K562 (cell line): ENCODE results near the gene GMDS. TPM values are rescaled to one million over a fixed set of nuclear protein-coding genes. Genes with fewer than 3 reads are reported as not detected.

Experiments used
- ATAC-seq: fragments of 200-7000 bp; cut with Tn5 transposase; 3 replicates; pipeline ENCODE4 v1.9.1; 2020; ENCODE audit warnings: moderate library complexity
- BruUV-seq: library from RNA; stranded (reverse); fragments of 400-500 nt; replicated peaks from 2 replicates; lab custom pipeline; 2021; lab: Mats Ljungman, UMichigan
- CTCF ChIA-PET: fragments of 300-600 bp; formaldehyde crosslinking; extraction: SDS; loops from one replicate; lab custom pipeline; 2021; ENCODE audit warnings: low intra/inter-chr PET ratio; lab: Yijun Ruan, JAX
- POLR2A ChIA-PET: fragments of 300-600, 350-650 bp; sonication (Branson Sonifier 250); formaldehyde crosslinking; extraction: SDS; loops from one replicate; lab custom pipeline; 2021; ENCODE audit warnings: antibody characterized with exemption, inconsistent platforms; lab: Yijun Ruan, JAX
- DNase-seq, 4 experiments: peaks; one replicate each; pipeline versions ENCODE4 v3.0.0 to v3.0.0-alpha.2; 2011 to 2018; ENCODE audit warnings: low spot score in 3 of 4, mixed read lengths in 3 of 4; ENCODE audit errors: extremely low read depth in 1 of 4
- FAIRE-seq: peaks from 2 replicates; lab custom pipeline; 2011; peaks lifted over from hg19 to GRCh38; lab: Jason Lieb, UNC
- H2AFZ ChIP-seq: 2 replicates; pipeline ENCODE4 v1.6.0; 2011; ENCODE audit warnings: low read depth, low read length, control low read depth, inconsistent platforms
- H3K27ac ChIP-seq: fragments of 200-600 bp; 3 replicates; pipeline ENCODE4 v1.8.0; 2011; ENCODE audit warnings: low read depth, mild to moderate bottlenecking, control low read depth, inconsistent platforms, low read length, moderate library complexity, mixed read lengths; ENCODE audit errors: extremely low read depth
- H3K27me3 ChIP-seq, 2 experiments: fragments of 300-600 bp in 1 of 2; 2 replicates in 1 of 2; 3 replicates in 1 of 2; pipeline versions ENCODE4 v1.6.0 to v1.8.0; 2011; ENCODE audit warnings: inconsistent platforms in 2 of 2, low read length in 2 of 2, mild to moderate bottlenecking in 1 of 2, mixed read lengths in 1 of 2, moderate library complexity in 1 of 2; ENCODE audit not compliant: control insufficient read depth in 2 of 2, insufficient read depth in 2 of 2
- H3K36me3 ChIP-seq: fragments of 300-600 bp; 3 replicates; pipeline ENCODE4 v1.8.0; 2011; ENCODE audit warnings: mild to moderate bottlenecking, low read length, inconsistent platforms; ENCODE audit not compliant: control insufficient read depth, insufficient read depth
- H3K4me1 ChIP-seq, 2 experiments: fragments of 200-600 bp in 1 of 2; replicated peaks in 1 of 2; 2 replicates in 1 of 2; 3 replicates in 1 of 2; pipeline versions ENCODE4 v1.5.1 to v1.8.0; 2011; ENCODE audit warnings: inconsistent platforms in 2 of 2, low read length in 2 of 2, mild to moderate bottlenecking in 1 of 2, mixed read lengths in 1 of 2, moderate library complexity in 1 of 2; ENCODE audit not compliant: control insufficient read depth in 2 of 2, insufficient read depth in 2 of 2
- H3K4me2 ChIP-seq: 2 replicates; pipeline ENCODE4 v1.6.1; 2011; ENCODE audit warnings: low read length, control low read depth, inconsistent platforms, mixed read lengths; ENCODE audit not compliant: insufficient read depth
- H3K4me3 ChIP-seq: fragments of 200-600 bp; sonication (generic), shearing (Covaris generic); 2 replicates; pipeline ENCODE4 v1.5.1; 2016; ENCODE audit warnings: control low read depth, inconsistent platforms
- H3K79me2 ChIP-seq: fragments of 200-600 bp; 3 replicates; pipeline ENCODE4 v1.8.0; 2011; ENCODE audit warnings: low read length, inconsistent platforms; ENCODE audit not compliant: control insufficient read depth, insufficient read depth
- H3K9ac ChIP-seq, 2 experiments: 2 replicates each; pipeline versions ENCODE4 v1.6.0 to v1.6.1; 2011; ENCODE audit warnings: low read depth in 2 of 2, low read length in 2 of 2, control low read depth in 1 of 2, inconsistent platforms in 1 of 2, mild to moderate bottlenecking in 1 of 2, mixed read lengths in 1 of 2; ENCODE audit not compliant: insufficient read depth in 1 of 2
- H3K9me1 ChIP-seq: one replicate; pipeline ENCODE4 v1.6.0; 2011; ENCODE audit warnings: inconsistent platforms, mild to moderate bottlenecking, low read length, moderate library complexity; ENCODE audit not compliant: control insufficient read depth, insufficient read depth
- H3K9me3 ChIP-seq: replicated peaks from 2 replicates; pipeline ENCODE4 v1.5.1; 2011; ENCODE audit warnings: low read depth, low read length, inconsistent platforms; ENCODE audit not compliant: control insufficient read depth, insufficient read depth
- H4K20me1 ChIP-seq: replicated peaks from 2 replicates; pipeline ENCODE4 v1.6.1; 2011; ENCODE audit warnings: low read length, inconsistent platforms, mixed read lengths; ENCODE audit not compliant: control insufficient read depth, insufficient read depth
- ATF1 ChIP-seq, 2 experiments: fragments of 450-650 bp in 1 of 2; IDR thresholded peaks; 2 replicates each; pipeline ENCODE4 v1.6.1; 2016; ENCODE audit warnings: missing compliant biosample characterization in 1 of 2, missing genetic modification characterization in 1 of 2
- CHD2 ChIP-seq: IDR thresholded peaks from 2 replicates; pipeline ENCODE4 v1.6.1; 2011; ENCODE audit warnings: low read depth, low read length
- ELF1 ChIP-seq: fragments of 200-800 bp; sonication (Bioruptor generic); IDR thresholded peaks from 2 replicates; pipeline ENCODE4 v1.6.1; 2016; ENCODE audit warnings: missing genetic modification characterization, missing compliant biosample characterization
- GTF2A2 ChIP-seq: IDR thresholded peaks from 2 replicates; pipeline ENCODE4 v1.6.1; 2016; ENCODE audit warnings: mild to moderate bottlenecking, missing genetic modification characterization, missing compliant biosample characterization
- MAX ChIP-seq: sonication (generic); formaldehyde crosslinking; IDR thresholded peaks from 2 replicates; pipeline ENCODE4 v1.9.0; 2022; ENCODE audit warnings: mild to moderate bottlenecking, missing genetic modification reagents
- RBM14 ChIP-seq: fragments of 200-400 bp; formaldehyde crosslinking; IDR thresholded peaks from 2 replicates; pipeline ENCODE4 v1.6.1; 2018; ENCODE audit warnings: low read depth, mild to moderate bottlenecking, low read length, moderate library complexity, borderline replicate concordance; ENCODE audit not compliant: insufficient read depth
- SMARCA4 ChIP-seq: fragments of 450-650 bp; IDR thresholded peaks from 2 replicates; pipeline ENCODE4 v1.6.1; 2016
- SUPT5H ChIP-seq: fragments of 450-650 bp; IDR thresholded peaks from 2 replicates; pipeline ENCODE4 v1.6.1; 2016
- TSC22D4 ChIP-seq: fragments of 450-650 bp; IDR thresholded peaks from 2 replicates; pipeline ENCODE4 v1.6.1; 2016; ENCODE audit warnings: missing genetic modification characterization, missing biosample characterization, control low read depth
- ZNF224 ChIP-seq: sonication (generic); formaldehyde crosslinking; IDR thresholded peaks from 2 replicates; pipeline ENCODE4 v1.8.0; 2022; ENCODE audit warnings: mild to moderate bottlenecking, missing genetic modification reagents
- ZNF253 ChIP-seq: fragments of 250-450 bp; sonication (Bioruptor Pico); conservative IDR thresholded peaks from 2 replicates; pipeline ENCODE4 v1.6.1; 2021; ENCODE audit warnings: mild to moderate bottlenecking
- ZNF764 ChIP-seq: fragments of 250-450 bp; sonication (Bioruptor Pico); IDR thresholded peaks from 2 replicates; pipeline ENCODE4 v1.4.0; 2020; ENCODE audit warnings: low read depth, mild to moderate bottlenecking, moderate library complexity
- WGBS: fragments of 100-300 bp; shearing (Covaris generic); methylation state at CpG from one replicate; pipeline ENCODE4 v1.1.6; 2016; ENCODE audit warnings: low coverage, mixed read lengths; ENCODE audit not compliant: insufficient coverage; ENCODE audit errors: missing lambda C conversion rate; 5-methylcytosine and 5-hydroxymethylcytosine counted together
- in situ Hi-C: fragments of 300-500 bp; cut with MboI; formaldehyde crosslinking; loops from 4 replicates; pipeline ENCODE4 v1.15.0; 2018; ENCODE audit warnings: inconsistent platforms, mixed read lengths
- intact Hi-C: fragments of 100-400 bp; cut with micrococcal nuclease; formaldehyde crosslinking; loops from 2 replicates; pipeline ENCODE4 v1.14.2; 2022
- polyA plus RNA-seq, 8 experiments: library from polyadenylated mRNA; depleted of rRNA in 4 of 8; stranded (reverse) in 5 of 8; unstranded in 3 of 8; fragments of >200 nt; fragmentation: Nextera tagmentation in 2 of 8; fragmentation: Illumina TruSeq in 1 of 8; extraction: Ambion mirVana in 2 of 8; extraction: Trizol in 1 of 8; gene quantifications; 2 replicates each; pipeline versions ENCODE4 v1.2.1 to v1.2.3, GENCODE V29; 2011 to 2014; ENCODE audit warnings: inconsistent platforms in 1 of 8, missing spikeins in 1 of 8
- total RNA-seq, 7 experiments: library from RNA; depleted of rRNA in 6 of 7; stranded (reverse); fragments of >200 nt in 6 of 7; fragmentation: Illumina TruSeq in 2 of 7; extraction: Trizol in 2 of 7; gene quantifications; 2 replicates each; pipeline versions ENCODE4 v1.2.1 to v1.2.3, GENCODE V29; 2011 to 2021; ENCODE audit warnings: low replicate concordance in 1 of 7
- TF ChIP-seq, protein P1 (sequence below): sonication (generic); formaldehyde crosslinking; IDR thresholded peaks from 2 replicates; pipeline ENCODE4 v1.8.0; 2023; ENCODE audit warnings: missing genetic modification reagents, mild to moderate bottlenecking, borderline replicate concordance
- TF ChIP-seq, protein P2 (sequence below), 3 experiments: IDR thresholded peaks in 2 of 3; conservative IDR thresholded peaks in 1 of 3; 2 replicates each; pipeline ENCODE4 v1.5.1; 2011 to 2012; ENCODE audit warnings: low read length in 3 of 3, mild to moderate bottlenecking in 3 of 3, control low read depth in 2 of 3, improper control_type of control experiment in 1 of 3, inconsistent platforms in 1 of 3, low read depth in 1 of 3, mixed read lengths in 1 of 3, moderate library complexity in 1 of 3; ENCODE audit not compliant: insufficient read depth in 2 of 3

Gene GMDS
- total and polyA plus RNA-seq, 9 of the 15 experiments (the other 6 are each of a cell fraction or from before 2014, with no cell fraction given), result 0.48 to 31.8 (median 13.4) TPM

DNA sequence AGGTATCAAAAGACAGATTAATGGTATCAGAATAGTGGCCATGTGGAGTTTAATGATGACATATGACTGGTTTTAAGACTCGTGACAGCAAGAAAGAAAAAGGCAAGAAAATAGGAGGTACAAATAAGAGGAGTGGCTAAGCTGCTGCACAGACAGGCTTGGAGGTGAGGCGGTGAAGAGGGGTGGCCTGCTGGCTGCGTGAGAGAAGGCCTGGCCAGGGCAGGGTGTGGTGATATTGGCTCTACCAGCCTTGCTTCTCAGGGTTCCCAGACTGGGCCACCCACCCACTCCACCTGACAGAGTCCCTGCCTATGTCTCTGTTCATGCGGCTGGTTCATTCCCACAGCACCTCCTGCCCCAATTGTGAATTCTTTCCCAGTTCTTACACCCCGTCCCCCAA, 529.0 kb downstream of the GMDS start (continued):
- TF ChIP-seq, protein P1, sequence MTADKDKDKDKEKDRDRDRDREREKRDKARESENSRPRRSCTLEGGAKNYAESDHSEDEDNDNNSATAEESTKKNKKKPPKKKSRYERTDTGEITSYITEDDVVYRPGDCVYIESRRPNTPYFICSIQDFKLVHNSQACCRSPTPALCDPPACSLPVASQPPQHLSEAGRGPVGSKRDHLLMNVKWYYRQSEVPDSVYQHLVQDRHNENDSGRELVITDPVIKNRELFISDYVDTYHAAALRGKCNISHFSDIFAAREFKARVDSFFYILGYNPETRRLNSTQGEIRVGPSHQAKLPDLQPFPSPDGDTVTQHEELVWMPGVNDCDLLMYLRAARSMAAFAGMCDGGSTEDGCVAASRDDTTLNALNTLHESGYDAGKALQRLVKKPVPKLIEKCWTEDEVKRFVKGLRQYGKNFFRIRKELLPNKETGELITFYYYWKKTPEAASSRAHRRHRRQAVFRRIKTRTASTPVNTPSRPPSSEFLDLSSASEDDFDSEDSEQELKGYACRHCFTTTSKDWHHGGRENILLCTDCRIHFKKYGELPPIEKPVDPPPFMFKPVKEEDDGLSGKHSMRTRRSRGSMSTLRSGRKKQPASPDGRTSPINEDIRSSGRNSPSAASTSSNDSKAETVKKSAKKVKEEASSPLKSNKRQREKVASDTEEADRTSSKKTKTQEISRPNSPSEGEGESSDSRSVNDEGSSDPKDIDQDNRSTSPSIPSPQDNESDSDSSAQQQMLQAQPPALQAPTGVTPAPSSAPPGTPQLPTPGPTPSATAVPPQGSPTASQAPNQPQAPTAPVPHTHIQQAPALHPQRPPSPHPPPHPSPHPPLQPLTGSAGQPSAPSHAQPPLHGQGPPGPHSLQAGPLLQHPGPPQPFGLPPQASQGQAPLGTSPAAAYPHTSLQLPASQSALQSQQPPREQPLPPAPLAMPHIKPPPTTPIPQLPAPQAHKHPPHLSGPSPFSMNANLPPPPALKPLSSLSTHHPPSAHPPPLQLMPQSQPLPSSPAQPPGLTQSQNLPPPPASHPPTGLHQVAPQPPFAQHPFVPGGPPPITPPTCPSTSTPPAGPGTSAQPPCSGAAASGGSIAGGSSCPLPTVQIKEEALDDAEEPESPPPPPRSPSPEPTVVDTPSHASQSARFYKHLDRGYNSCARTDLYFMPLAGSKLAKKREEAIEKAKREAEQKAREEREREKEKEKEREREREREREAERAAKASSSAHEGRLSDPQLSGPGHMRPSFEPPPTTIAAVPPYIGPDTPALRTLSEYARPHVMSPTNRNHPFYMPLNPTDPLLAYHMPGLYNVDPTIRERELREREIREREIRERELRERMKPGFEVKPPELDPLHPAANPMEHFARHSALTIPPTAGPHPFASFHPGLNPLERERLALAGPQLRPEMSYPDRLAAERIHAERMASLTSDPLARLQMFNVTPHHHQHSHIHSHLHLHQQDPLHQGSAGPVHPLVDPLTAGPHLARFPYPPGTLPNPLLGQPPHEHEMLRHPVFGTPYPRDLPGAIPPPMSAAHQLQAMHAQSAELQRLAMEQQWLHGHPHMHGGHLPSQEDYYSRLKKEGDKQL, result no peak
- no peak for TF ChIP-seq SMARCA4
- no peak for TF ChIP-seq RBM14
- no peak for TF ChIP-seq TSC22D4 (tag)

GRCh38 chr6:1715336-1715735, 530.1 kb downstream of the GMDS start:
- no peak overlapping the region for H3K4me3 ChIP-seq
- no peaks in the 10 kb centered on the region for H3K36me3 ChIP-seq
- H3K79me2 ChIP-seq, result no peaks in the 10 kb centered on the region
- WGBS, result 11% methylated on average over 4 of the region's 4 CpGs
- ChIA-PET CTCF (no interaction called here), POLR2A (no interaction called here)
- intact Hi-C loops (no loop called here), in situ Hi-C loops (no loop called here)
- no peak overlapping the region for H3K9ac ChIP-seq
- H3K27me3 ChIP-seq, result peaks cover 9 to 31% of the 10 kb centered on the region in 2 experiments; a peak in 4 of 5 replicates
- H4K20me1 ChIP-seq, result no peaks in the 10 kb centered on the region; the same call in none of the 2 replicates
- no peak overlapping the region for H3K27ac ChIP-seq
- no peaks in the 10 kb centered on the region for H3K9me3 ChIP-seq
- H3K9me1 ChIP-seq, result no peaks in the 10 kb centered on the region
- no peak overlapping the region for H3K4me2 ChIP-seq
- no peak for DNase-seq
- no peak overlapping the region for H2AFZ ChIP-seq
- H3K4me1 ChIP-seq, result no peaks in the 10 kb centered on the region
- ATAC-seq, result no peak
- FAIRE-seq, result no peak
- no TSS peak for BruUV-seq
- no peak for TF ChIP-seq ELF1
- TF ChIP-seq, protein P2, sequence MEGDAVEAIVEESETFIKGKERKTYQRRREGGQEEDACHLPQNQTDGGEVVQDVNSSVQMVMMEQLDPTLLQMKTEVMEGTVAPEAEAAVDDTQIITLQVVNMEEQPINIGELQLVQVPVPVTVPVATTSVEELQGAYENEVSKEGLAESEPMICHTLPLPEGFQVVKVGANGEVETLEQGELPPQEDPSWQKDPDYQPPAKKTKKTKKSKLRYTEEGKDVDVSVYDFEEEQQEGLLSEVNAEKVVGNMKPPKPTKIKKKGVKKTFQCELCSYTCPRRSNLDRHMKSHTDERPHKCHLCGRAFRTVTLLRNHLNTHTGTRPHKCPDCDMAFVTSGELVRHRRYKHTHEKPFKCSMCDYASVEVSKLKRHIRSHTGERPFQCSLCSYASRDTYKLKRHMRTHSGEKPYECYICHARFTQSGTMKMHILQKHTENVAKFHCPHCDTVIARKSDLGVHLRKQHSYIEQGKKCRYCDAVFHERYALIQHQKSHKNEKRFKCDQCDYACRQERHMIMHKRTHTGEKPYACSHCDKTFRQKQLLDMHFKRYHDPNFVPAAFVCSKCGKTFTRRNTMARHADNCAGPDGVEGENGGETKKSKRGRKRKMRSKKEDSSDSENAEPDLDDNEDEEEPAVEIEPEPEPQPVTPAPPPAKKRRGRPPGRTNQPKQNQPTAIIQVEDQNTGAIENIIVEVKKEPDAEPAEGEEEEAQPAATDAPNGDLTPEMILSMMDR (IDR thresholded peaks at IDR 0.05 in 2 of 3, conservative IDR thresholded peaks at IDR 0.05 in 1 of 3; ENCODE audit: insufficient read depth in 2 of 3, low read depth in 1 of 3, low read length in 3 of 3), result no peak
- no peak for TF ChIP-seq ZNF253
- TF ChIP-seq GTF2A2 (tag), result no peak
- no peak for TF ChIP-seq ZNF764 (CRISPR knock-in tag)
- no peak for TF ChIP-seq SUPT5H
- TF ChIP-seq CHD2, result no peak
- no peak for TF ChIP-seq ZNF224 (CRISPR knock-in tag)
- TF ChIP-seq MAX (CRISPR knock-in tag), result no peak
- no peak for TF ChIP-seq ATF1 (CRISPR knock-in tag; IDR thresholded peaks at IDR 0.05)
- TF ChIP-seq ATF1 (tag; IDR thresholded peaks at IDR 0.05), result no peak
